ENCODE measurements around the gene ITGB1.
A peak's percentile ranks its signal among the peaks of the same experiment; 100 is the strongest.
"Not testable (repeated sequence)": the region's sequence is repeated elsewhere in the genome, so short reads cannot be mapped to it uniquely, and the experiment has no call there.

ITGB1 gene

GRCh38 chr10:32958085-32959005 is at the start of gene ITGB1:
Gene ITGB1, minus strand, starts transcription at chr10:32958230. Its CDS starts 22,672 bp downstream, at chr10:32935558.
- peak; percentile 65 to 79 for DNase-seq (ENCODE audit: low read depth in 1 of 2, low spot score in 1 of 2)

GRCh38 chr10:33006342-33006887 is 48.4 kb upstream of the ITGB1 start:
- DNase-seq (ENCODE audit: low read depth in 1 of 2, low spot score in 1 of 2): no peak

GRCh38 chr10:33005322-33006301 is 47.6 kb upstream of the ITGB1 start:
- DNase-seq (ENCODE audit: low read depth in 1 of 2, low spot score in 1 of 2): no peak

GRCh38 chr10:33001908-33002492 is 44.0 kb upstream of the ITGB1 start:
- no peak for DNase-seq (ENCODE audit: low read depth in 1 of 2, low spot score in 1 of 2)

- not testable (repeated sequence) for DNase-seq (ENCODE audit: low read depth in 1 of 2, low spot score in 1 of 2)
These were observed 40.1 kb upstream of the ITGB1 start for GRCh38 chr10:32998060-32998581.

- no peak for DNase-seq (ENCODE audit: low read depth in 1 of 2, low spot score in 1 of 2)
These were observed 37.7 kb upstream of the ITGB1 start for GRCh38 chr10:32995751-32996150.

GRCh38 chr10:32995066-32995622 is 37.1 kb upstream of the ITGB1 start:
- no peak for DNase-seq (ENCODE audit: low read depth in 1 of 2, low spot score in 1 of 2)

- not testable (repeated sequence) for DNase-seq (ENCODE audit: low read depth in 1 of 2, low spot score in 1 of 2)
These were observed 36.6 kb upstream of the ITGB1 start for GRCh38 chr10:32994632-32995031.

GRCh38 chr10:32992310-32992709 is 34.3 kb upstream of the ITGB1 start:
- DNase-seq (ENCODE audit: low read depth in 1 of 2, low spot score in 1 of 2): not testable (repeated sequence)

- DNase-seq (ENCODE audit: low read depth in 1 of 2, low spot score in 1 of 2): no peak
These were observed 32.8 kb upstream of the ITGB1 start for GRCh38 chr10:32990811-32991210.

GRCh38 chr10:32988604-32989003 is 30.6 kb upstream of the ITGB1 start:
- DNase-seq (ENCODE audit: low read depth in 1 of 2, low spot score in 1 of 2): no peak

- no peak for DNase-seq (ENCODE audit: low read depth in 1 of 2, low spot score in 1 of 2)
These were observed 29.1 kb upstream of the ITGB1 start for GRCh38 chr10:32987172-32987571.

- DNase-seq (ENCODE audit: low read depth in 1 of 2, low spot score in 1 of 2): no peak
These were observed 27.8 kb upstream of the ITGB1 start for GRCh38 chr10:32985775-32986350.

- no peak for DNase-seq (ENCODE audit: low read depth in 1 of 2, low spot score in 1 of 2)
These were observed 27.3 kb upstream of the ITGB1 start for GRCh38 chr10:32985341-32985764.

GRCh38 chr10:32984003-32984600 is 26.1 kb upstream of the ITGB1 start:
- DNase-seq (ENCODE audit: low read depth in 1 of 2, low spot score in 1 of 2): no peak

- no peak for DNase-seq (ENCODE audit: low read depth in 1 of 2, low spot score in 1 of 2)
These were observed 25.2 kb upstream of the ITGB1 start for GRCh38 chr10:32982911-32983909.

- no peak for DNase-seq (ENCODE audit: low read depth in 1 of 2, low spot score in 1 of 2)
These were observed 24.3 kb upstream of the ITGB1 start for GRCh38 chr10:32982293-32982709.

GRCh38 chr10:32981760-32982159 is 23.7 kb upstream of the ITGB1 start:
- DNase-seq (ENCODE audit: low read depth in 1 of 2, low spot score in 1 of 2): no peak

All from activated T-helper 1 cell treated with anti-CD3 and anti-CD28 coated beads, Interleukin-2, amount 50 U/mL, for 16 hours (primary cell).